Measurements from ENCODE around the gene TOP1.
"Not testable (repeated sequence)": the region's sequence is repeated elsewhere in the genome, so short reads cannot be mapped to it uniquely, and the experiment has no call there.

TOP1 gene

DNA sequence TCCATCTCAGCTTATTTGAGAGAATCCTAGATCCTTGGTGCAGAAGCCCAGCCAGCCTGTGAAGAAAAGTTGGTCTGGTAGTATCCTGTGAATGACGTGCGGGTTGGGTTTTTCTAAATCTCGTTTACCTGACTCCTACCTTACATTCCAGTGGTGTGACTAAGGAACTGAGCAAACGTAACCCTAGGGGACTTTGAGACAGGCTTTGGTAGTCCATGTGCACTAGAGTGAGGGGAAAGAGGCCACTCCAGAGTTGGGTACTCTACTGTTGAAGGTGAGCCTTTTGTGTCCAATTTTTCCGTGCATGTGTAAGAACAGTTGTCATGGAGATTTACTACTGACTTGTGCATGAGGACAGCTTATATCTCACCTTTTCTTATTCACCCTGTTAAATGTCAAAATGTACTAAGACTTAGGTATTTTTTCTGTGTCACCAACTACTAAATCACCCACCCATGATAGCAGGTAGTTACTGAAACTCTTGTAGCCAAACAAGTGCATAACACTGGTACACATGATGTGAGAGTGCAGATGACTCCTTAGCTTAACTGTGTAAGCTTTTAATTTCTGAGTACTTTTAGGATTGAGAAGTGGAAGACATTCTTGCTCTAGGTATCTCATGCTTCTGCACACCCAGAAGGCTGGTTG is 82.4 kb downstream of the TOP1 start:
- peak overlapping the region in 1 of 2 donors; percentile 12 for H3K27ac Mint-ChIP-seq
- H3K27me3 Mint-ChIP-seq = no peaks in the 10 kb centered on the region
- DNase-seq = no peak
- no peaks in the 10 kb centered on the region for H3K4me1 Mint-ChIP-seq (ENCODE audit: low read depth in 2 of 2)
- H3K4me3 Mint-ChIP-seq = no peak overlapping the region
- peaks cover 80% of the 10 kb centered on the region for H3K36me3 Mint-ChIP-seq (ENCODE audit: insufficient read depth)
- H3K9me3 Mint-ChIP-seq = no peaks in the 10 kb centered on the region
- ATAC-seq (replicated peaks) = no peak

DNA sequence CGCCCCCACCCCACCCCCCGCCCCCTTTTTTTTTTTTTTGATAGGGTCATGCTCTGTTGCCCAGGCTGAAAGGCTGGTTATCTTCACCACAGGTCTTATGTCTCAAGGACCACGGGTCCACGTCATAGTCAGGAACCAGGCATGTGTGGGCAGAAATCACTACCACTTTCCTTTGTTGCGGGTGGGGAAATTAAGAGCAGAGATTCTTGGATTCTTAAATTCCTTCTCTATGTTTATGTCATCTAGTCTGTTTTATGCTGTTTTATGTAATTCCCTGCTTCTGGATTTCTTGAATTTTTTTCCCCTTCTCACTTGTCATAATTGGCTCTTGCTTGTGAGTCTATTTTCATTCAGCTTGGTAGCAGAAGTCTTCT is 82.9 kb downstream of the TOP1 start:
- peaks cover 86% of the 10 kb centered on the region for H3K36me3 Mint-ChIP-seq (ENCODE audit: insufficient read depth)
- H3K4me3 Mint-ChIP-seq = no peak overlapping the region
- DNase-seq (no peak), ATAC-seq (replicated peaks) (no peak)
- no peaks in the 10 kb centered on the region for H3K4me1 Mint-ChIP-seq (ENCODE audit: low read depth in 2 of 2)
- no peaks in the 10 kb centered on the region for H3K9me3 Mint-ChIP-seq
- no peak overlapping the region for H3K27ac Mint-ChIP-seq
- H3K27me3 Mint-ChIP-seq = no peaks in the 10 kb centered on the region

DNA sequence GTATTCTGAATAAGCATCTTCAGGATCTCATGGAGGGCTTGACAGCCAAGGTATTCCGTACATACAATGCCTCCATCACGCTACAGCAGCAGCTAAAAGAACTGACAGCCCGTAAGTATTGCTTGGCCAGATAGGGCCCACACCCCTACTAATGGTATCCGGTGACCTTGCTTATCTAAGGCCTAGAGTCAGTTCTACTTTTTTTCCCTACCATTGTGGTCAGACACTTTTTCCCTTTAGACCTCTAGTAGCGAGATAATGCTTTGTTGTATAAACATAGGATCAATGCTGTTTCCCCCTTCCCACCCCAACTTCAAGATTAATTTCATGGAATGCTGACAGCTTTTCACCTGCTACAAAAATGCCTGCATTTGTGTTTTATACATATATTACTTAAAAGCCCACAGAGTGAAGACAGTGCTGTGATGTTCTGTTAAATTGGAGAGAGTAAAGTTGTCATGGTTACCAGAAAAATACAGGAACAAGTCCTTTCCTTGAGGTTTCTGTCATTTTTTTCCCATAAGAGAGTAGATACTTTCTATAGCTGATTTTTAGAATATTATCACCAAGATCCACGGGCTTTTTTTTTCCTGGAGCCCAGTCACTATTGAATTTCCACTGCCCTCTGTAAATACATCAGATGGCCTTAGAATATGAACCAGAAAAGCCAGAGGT is 87.8 kb downstream of the TOP1 start:
- H3K4me1 Mint-ChIP-seq (ENCODE audit: low read depth in 2 of 2) = no peaks in the 10 kb centered on the region

DNA sequence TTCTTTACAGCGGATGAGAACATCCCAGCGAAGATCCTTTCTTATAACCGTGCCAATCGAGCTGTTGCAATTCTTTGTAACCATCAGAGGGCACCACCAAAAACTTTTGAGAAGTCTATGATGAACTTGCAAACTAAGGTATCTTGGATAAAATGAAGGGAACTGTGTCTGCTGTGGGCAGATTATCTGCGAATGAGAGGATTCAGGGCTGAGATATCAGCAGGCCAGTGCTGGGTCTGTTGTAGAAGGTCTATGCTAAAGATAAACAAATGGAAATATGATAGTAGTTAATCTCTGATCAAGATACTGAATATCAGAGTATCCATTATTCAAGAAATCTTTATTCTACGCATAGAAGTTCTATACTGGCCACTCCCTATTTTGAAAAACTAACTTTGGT is 89.5 kb downstream of the TOP1 start:
- not testable (repeated sequence) for H3K4me3 Mint-ChIP-seq; H3K27me3 Mint-ChIP-seq; H3K27ac Mint-ChIP-seq; DNase-seq; H3K4me1 Mint-ChIP-seq (ENCODE audit: low read depth in 2 of 2); ATAC-seq (replicated peaks); H3K9me3 Mint-ChIP-seq
- peaks cover 86% of the 10 kb centered on the region for H3K36me3 Mint-ChIP-seq (ENCODE audit: insufficient read depth)

More for the DNA sequence above, 87.8 kb downstream of the TOP1 start:
- Mint-ChIP-seq H3K27me3 (no peaks in the 10 kb centered on the region), H3K4me3 (no peak overlapping the region), H3K36me3 (ENCODE audit: insufficient read depth) (peaks cover 86% of the 10 kb centered on the region), H3K9me3 (no peaks in the 10 kb centered on the region), H3K27ac (no peak overlapping the region)
- ATAC-seq (replicated peaks) = no peak
- no peak for DNase-seq

DNA sequence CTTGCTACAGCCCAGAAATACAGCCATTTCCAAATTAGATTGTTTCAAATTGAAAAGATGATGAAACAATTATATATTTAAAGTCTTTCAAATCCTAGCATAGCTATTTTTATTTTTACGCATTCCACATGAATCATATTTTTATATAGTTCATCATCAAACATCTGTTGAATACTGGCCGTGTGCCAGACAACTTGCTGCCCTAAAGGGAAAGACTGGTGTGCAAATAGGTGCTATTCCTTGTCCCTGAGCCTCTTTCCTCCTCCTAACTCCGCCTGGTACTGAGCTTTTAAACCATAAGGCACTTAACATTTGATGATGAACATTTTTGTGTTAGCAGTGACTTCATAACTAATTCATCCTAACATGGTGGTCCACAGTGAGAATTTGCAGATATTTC is 90.0 kb downstream of the TOP1 start:
- no peak for ATAC-seq (replicated peaks)
- Mint-ChIP-seq H3K4me1 (ENCODE audit: low read depth in 2 of 2) (peaks cover 0 to 3% of the 10 kb centered on the region in 2 donors), H3K27ac (no peak overlapping the region), H3K9me3 (no peaks in the 10 kb centered on the region), H3K36me3 (ENCODE audit: insufficient read depth) (peaks cover 83% of the 10 kb centered on the region), H3K4me3 (no peak overlapping the region), H3K27me3 (no peaks in the 10 kb centered on the region)
- no peak for DNase-seq

DNA sequence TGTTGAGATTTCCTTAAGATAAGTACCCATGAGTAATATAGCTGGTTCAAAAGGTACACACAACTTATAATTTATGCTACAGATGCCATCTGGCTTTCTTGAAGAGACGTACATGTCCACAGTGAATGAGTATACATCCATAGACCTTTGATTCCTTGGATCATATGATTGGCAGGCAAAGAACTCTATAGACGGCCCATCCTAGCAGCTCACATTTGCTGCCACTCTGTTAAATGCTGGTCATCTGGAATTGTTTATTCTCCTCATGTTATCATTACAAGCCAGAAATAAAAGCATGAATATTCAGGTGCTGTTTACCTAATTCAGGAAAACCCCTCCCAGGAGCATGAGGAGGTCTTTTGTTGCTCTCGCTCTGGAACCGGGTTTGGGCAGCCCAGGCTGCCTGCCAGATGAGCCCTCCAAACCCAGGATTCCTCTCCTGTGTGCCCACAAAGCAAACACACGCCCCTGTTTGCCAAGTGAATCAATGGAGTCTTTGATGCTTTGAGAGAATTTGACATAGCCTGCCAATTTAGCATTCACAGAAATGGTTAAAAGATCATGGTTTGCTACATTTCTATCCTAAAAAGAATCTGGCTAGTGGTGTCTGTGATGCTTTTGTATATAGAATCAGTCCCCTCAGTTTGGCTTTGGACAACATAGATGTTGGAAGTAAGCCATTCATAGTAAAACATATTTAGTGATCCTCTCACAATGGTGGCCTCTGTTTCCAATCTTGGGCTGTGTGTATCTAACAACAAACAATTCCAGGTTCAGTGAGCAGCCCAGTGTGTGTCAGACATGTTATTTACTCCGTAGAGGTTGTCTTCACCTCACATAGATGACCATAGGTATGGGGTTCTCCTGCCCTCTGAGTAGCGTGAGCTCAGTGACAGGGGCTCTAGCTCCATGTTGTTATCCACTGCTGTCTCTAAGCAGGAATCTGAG is 91.3 kb downstream of the TOP1 start:
- no peak for ATAC-seq (replicated peaks)
- H3K27ac Mint-ChIP-seq = peak overlapping the region; percentile 8 to 12
- H3K4me3 Mint-ChIP-seq = no peak overlapping the region
- H3K36me3 Mint-ChIP-seq (ENCODE audit: insufficient read depth) = peaks cover 80% of the 10 kb centered on the region
- no peaks in the 10 kb centered on the region for H3K27me3 Mint-ChIP-seq
- DNase-seq = no peak
- peaks cover 0 to 3% of the 10 kb centered on the region in 2 donors for H3K4me1 Mint-ChIP-seq (ENCODE audit: low read depth in 2 of 2)
- no peaks in the 10 kb centered on the region for H3K9me3 Mint-ChIP-seq

DNA sequence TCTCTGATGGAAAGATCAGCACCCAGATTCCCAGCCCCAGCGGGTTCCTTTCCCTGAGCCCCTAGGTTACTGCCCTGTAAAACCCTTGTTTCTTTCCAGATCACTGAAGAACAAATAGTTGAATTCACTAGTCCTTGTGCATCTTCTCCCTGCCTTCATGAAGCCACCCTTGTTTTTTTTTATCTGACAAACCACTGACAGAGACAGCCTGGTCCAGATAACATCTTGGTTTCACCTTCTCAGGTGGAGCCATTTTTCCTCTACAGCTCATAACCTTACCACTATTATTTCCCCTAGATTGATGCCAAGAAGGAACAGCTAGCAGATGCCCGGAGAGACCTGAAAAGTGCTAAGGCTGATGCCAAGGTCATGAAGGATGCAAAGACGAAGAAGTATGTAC is 92.8 kb downstream of the TOP1 start:
- Mint-ChIP-seq H3K27me3 (no peaks in the 10 kb centered on the region), H3K27ac (no peak overlapping the region), H3K36me3 (ENCODE audit: insufficient read depth) (peaks cover 67% of the 10 kb centered on the region), H3K4me1 (ENCODE audit: low read depth in 2 of 2) (peaks cover 0 to 3% of the 10 kb centered on the region in 2 donors), H3K4me3 (no peak overlapping the region), H3K9me3 (no peaks in the 10 kb centered on the region)
- DNase-seq (no peak), ATAC-seq (replicated peaks) (no peak)

DNA sequence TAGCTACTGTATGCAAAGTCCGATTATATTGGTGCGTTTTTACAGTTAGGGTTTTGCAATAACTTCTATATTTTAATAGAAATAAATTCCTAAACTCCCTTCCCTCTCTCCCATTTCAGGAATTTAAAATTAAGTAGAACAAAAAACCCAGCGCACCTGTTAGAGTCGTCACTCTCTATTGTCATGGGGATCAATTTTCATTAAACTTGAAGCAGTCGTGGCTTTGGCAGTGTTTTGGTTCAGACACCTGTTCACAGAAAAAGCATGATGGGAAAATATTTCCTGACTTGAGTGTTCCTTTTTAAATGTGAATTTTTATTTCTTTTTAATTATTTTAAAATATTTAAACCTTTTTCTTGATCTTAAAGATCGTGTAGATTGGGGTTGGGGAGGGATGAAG is 95.0 kb downstream of the TOP1 start:
- no peak for DNase-seq
- Mint-ChIP-seq H3K4me3 (no peak overlapping the region), H3K4me1 (ENCODE audit: low read depth in 2 of 2) (peaks cover 0 to 3% of the 10 kb centered on the region in 2 donors), H3K36me3 (ENCODE audit: insufficient read depth) (peaks cover 48% of the 10 kb centered on the region), H3K27ac (no peak overlapping the region), H3K27me3 (no peaks in the 10 kb centered on the region), H3K9me3 (no peaks in the 10 kb centered on the region)
- ATAC-seq (replicated peaks) = no peak

DNA sequence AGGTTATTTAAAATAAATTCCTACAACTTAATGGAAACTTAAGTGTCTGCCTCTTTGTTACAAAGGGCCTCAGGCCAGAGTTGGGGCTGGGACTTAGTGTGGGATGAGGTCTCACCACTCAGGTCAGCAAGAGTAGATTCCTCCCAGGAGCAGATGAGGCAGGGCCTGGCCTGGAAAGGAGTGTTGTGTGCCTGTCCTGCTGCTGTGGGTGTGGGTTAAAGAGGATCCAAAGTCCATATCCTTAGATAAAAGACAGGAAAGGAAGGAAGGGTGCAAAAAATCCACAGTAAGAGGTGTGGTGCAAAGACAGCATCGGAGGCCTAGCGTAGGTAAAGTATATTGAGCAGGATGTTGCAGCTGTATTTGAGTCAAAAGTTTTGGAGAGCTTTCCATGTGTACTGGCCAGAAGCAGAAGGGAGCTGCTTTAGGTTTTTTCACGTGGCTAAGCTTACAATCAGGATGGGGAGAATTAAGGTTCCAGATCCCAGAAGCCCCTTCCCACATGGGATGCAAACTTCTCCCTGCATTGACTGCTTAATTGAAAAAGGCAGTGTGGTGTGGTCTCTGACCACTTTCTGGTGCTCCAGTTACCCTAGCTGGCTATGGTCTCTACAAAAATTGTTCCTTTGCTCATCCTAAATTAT is 96.0 kb downstream of the TOP1 start:
- DNase-seq (no peak), ATAC-seq (replicated peaks) (no peak)
- no peaks in the 10 kb centered on the region for H3K9me3 Mint-ChIP-seq
- peak overlapping the region; percentile 0 to 46 for H3K27ac Mint-ChIP-seq
- peaks cover 0 to 3% of the 10 kb centered on the region in 2 donors for H3K4me1 Mint-ChIP-seq (ENCODE audit: low read depth in 2 of 2)
- no peak overlapping the region for H3K4me3 Mint-ChIP-seq
- H3K27me3 Mint-ChIP-seq = no peaks in the 10 kb centered on the region
- H3K36me3 Mint-ChIP-seq (ENCODE audit: insufficient read depth) = peaks cover 44% of the 10 kb centered on the region

DNA sequence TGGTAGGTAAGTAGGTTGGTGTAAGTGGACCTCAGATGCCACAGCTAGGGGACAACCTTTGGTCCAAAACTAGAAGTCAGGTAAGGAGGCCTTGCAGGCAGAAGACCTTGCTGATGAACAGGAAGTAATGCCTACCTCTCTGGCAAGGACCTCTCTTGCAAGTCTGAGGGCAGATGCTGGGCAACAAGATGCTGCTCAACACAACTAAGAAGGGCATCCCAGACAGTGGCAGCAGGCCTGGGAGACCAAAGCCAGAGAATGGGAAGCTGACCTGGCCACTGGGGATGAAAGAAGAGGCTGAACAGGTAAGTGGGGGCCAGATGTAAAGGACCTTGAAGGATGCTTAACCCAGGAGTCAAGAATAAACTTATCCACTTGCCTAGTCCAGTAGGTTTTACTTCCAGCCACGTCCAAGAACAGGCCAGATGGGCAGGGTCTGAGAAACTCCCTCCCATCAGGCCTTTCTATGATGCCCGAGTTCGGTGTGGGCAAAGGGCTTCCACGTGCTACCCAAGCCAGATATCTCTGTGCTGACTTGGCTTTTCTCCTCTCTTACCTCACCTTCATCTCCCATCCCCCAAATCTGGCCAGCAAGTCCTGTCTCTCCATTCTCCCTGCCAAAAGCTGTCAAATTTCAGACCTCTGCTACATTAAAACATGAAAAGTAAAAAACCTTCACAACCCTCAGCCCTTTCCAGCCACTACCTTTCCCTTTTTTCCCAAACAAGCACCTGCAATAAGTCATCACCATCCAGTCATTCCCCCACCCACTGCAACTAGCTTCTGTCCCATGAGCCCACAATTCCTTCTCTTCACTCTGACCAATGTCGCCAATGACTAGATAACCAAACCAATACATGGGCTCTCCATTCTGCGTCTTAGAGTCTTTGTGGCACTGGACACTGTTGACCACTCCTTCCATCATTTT is 97.2 kb downstream of the TOP1 start:
- no peak overlapping the region for H3K4me3 Mint-ChIP-seq
- no peaks in the 10 kb centered on the region for H3K27me3 Mint-ChIP-seq
- H3K27ac Mint-ChIP-seq = peak overlapping the region; percentile 0 to 46
- H3K4me1 Mint-ChIP-seq (ENCODE audit: low read depth in 2 of 2) = peaks cover 0 to 3% of the 10 kb centered on the region in 2 donors
- ATAC-seq (replicated peaks) = no peak
- peaks cover 34% of the 10 kb centered on the region for H3K36me3 Mint-ChIP-seq (ENCODE audit: insufficient read depth)
- H3K9me3 Mint-ChIP-seq = no peaks in the 10 kb centered on the region
- DNase-seq = no peak

DNA sequence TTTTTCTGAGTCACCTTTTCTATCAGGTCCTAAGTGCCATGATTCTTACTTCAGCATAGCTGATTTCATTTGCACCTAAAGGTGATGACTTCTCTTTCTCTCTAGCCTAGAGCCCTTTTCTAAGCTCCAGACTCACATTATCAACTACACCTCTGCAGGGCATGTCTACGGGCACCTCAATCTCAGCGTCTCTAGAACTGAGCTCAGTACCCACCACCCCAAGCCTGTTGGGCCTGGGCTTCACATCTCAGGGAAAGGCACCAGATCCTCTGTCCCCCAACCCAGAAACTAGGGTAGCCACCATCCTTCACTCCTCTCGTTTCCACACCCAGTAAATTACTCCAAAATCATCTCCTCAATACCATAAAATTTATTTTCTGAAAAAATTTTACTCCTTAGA is 98.1 kb downstream of the TOP1 start:
- no peak for DNase-seq
- H3K27ac Mint-ChIP-seq = peak overlapping the region; percentile 7 to 19
- ATAC-seq (replicated peaks) = no peak
- peaks cover 28% of the 10 kb centered on the region for H3K36me3 Mint-ChIP-seq (ENCODE audit: insufficient read depth)
- H3K4me1 Mint-ChIP-seq (ENCODE audit: low read depth in 2 of 2) = peaks cover 0 to 3% of the 10 kb centered on the region in 2 donors
- no peaks in the 10 kb centered on the region for H3K9me3 Mint-ChIP-seq
- H3K4me3 Mint-ChIP-seq = no peak overlapping the region
- H3K27me3 Mint-ChIP-seq = no peaks in the 10 kb centered on the region

DNA sequence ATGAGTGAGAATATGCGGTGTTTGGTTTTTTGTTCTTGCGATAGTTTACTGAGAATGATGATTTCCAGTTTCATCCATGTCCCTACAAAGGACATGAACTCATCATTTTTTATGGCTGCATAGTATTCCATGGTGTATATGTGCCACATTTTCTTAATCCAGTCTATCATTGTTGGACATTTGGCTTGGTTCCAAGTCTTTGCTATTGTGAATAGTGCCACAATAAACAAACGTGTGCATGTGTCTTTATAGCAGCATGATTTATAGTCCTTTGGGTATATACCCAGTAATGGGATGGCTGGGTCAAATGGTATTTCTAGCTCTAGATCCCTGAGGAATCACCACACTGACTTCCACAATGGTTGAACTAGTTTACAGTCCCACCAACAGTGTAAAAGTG is 99.7 kb downstream of the TOP1 start:
- H3K36me3 Mint-ChIP-seq (ENCODE audit: insufficient read depth) = peaks cover 19% of the 10 kb centered on the region
- H3K4me3 Mint-ChIP-seq; H3K27ac Mint-ChIP-seq; H3K4me1 Mint-ChIP-seq (ENCODE audit: low read depth in 2 of 2); DNase-seq; H3K9me3 Mint-ChIP-seq; ATAC-seq (replicated peaks); H3K27me3 Mint-ChIP-seq: not testable (repeated sequence)
